Muscle of back (tissue), 11 donors: ENCODE measurements around the gene RACK1. TPM values are rescaled to one million over a fixed set of nuclear protein-coding genes. Genes with fewer than 3 reads are reported as not detected.

Experiments used
- DNase-seq, 3 donors: peaks; one replicate each; pipeline versions ENCODE4 v3.0.0 to v3.0.0-alpha.2; 2013
- polyA plus RNA-seq, 10 donors: library from polyadenylated mRNA; unstranded; fragments of 120-200 nt; gene quantifications; one replicate each; pipeline ENCODE4 v1.2.1, GENCODE V29; 2013; ENCODE audit not compliant: insufficient read length in 10 of 10

Gene RACK1
- polyA plus RNA-seq, 10 donors: 2,600 to 3,447 (median 3,231) TPM

DNA sequence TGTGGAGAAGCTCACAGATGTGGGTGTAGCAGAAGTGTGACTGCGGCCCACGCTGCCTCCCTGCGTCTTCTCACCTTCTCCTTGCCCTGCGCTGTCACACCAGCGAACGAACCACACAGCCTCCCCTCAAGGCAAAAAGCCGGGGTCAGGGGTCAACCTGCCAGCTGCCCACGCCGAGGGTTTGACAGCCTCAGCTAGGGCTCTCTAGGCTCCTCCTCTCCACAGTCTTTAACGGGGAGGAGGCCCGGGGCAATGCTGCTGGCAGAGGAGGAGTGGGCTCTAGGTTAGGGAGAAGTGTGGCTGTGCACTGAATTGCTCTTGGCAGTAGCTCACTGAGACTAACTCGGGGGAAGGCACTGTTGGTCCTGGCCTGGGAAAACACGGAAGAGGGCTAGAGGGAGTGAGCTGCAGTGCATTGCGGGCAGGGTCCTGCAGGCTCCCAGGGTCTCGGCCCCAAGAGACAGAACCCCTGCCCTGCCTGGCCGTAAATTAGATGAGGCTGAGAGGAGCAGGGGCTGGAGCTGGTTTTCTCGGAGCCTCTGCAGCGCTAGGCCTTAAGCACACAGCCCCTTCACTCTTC, 21.5 kb upstream of the RACK1 start:
- DNase-seq: no peak

GRCh38 chr5:181263633-181264032, 19.9 kb upstream of the RACK1 start:
- DNase-seq: no peak

- DNase-seq: peak; percentile 61 to 95 (median 80)
Observed at GRCh38 chr5:181261320-181262049, 17.8 kb upstream of the RACK1 start.

DNA sequence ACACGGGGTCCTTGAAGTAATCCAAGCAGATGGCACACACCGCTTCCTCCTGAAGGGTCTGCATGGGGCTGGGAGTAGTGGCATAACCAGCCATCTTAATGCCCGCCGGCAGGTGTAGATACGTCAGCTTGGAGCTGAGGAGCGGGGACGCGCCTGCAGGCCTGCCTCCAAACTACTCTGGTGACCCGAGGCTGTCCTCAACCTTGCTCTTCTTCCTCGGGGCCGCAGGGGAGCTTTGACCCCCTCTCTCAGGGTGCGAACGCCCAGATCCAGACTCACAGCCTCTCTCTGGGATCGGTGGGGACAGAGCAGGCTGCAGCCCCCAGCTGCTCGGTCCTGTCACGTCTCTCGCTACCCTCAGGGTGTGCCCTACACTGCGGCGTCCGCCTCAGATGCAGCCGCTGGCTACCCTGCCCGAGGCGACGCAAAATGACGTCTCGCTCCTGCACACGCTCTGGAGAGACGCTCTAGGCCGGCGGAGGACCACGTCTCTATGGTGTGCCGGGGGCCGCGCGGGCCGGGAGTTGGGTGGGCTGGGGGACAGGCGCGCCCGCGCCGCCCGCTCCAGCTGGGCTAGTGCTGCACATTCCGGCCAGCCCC, 17.1 kb upstream of the RACK1 start, which contains the start of gene TRIM52:
TRIM52 (minus strand) TSS at position 424 of the 600 bp plus-strand sequence; CDS start at position 94, 330 bp downstream.
- DNase-seq: peak; percentile 90 to 97 (median 95)

DNA sequence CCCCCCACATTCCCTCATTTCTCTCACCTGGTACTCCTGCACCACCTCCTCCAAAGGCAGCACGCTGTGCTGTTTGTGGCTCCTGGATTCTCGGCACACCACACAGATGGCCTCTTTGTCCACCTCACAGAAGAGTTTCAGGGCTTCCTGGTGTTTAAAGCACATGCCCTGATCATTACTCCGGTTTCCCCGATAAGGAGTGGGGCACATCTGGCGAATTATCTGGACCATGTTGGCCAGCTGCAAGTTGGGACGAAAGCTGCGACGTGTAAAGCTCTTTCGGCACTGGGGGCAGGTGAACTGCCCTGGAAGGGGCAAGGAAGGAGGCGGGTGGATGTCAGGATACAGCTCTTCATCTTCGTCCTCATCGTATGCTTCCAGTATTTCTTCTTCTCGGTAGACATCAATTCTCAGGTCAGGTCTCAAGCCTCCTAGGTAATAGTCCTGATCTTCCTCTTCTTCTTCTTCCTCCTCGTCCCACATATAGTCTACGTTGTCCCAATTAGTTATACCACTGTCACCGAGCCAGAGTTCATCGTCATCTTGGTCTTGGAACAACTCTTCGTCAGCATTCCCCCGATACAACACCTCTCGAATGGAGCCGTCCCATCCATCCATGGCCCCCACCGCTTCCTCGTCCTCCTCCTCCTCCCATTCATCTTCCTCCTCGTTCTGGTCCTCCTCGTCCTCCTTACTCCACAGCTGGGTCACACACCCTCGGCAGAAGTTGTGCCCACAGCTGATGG, 16.4 kb upstream of the RACK1 start:
- DNase-seq: no peak

- no peak for DNase-seq
Observed at GRCh38 chr5:181259283-181259682, 15.6 kb upstream of the RACK1 start.

- no peak for DNase-seq
Observed at GRCh38 chr5:181258576-181258975, 14.9 kb upstream of the RACK1 start.

GRCh38 chr5:181255836-181256578, 12.3 kb upstream of the RACK1 start:
- DNase-seq: no peak

GRCh38 chr5:181255276-181255675, 11.6 kb upstream of the RACK1 start:
- DNase-seq: no peak

DNA sequence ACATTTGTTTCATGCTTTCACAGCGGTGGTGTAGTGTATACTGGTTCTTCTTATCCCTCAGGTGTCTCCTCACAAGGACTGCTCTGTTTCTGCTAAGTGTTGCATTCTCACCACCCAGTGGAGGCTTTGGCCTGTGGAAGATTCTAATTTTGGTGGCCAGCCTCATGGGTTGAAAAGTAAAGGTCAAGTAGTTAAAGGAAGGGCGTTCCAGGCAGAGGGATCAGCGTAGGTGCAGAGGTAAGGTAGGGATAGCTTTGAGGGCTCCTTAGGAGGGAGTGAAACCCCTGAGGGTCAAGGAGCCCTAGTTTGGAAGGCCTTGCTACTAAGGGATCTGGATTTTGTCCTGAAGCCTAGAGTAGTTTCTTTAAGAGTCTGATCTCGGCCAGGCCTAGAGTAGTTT, 4.6 kb upstream of the RACK1 start:
- DNase-seq: no peak

- DNase-seq: peak; percentile 86 to 96 (median 93)
Observed at GRCh38 chr5:181246276-181247049, 2.8 kb upstream of the RACK1 start.

DNA sequence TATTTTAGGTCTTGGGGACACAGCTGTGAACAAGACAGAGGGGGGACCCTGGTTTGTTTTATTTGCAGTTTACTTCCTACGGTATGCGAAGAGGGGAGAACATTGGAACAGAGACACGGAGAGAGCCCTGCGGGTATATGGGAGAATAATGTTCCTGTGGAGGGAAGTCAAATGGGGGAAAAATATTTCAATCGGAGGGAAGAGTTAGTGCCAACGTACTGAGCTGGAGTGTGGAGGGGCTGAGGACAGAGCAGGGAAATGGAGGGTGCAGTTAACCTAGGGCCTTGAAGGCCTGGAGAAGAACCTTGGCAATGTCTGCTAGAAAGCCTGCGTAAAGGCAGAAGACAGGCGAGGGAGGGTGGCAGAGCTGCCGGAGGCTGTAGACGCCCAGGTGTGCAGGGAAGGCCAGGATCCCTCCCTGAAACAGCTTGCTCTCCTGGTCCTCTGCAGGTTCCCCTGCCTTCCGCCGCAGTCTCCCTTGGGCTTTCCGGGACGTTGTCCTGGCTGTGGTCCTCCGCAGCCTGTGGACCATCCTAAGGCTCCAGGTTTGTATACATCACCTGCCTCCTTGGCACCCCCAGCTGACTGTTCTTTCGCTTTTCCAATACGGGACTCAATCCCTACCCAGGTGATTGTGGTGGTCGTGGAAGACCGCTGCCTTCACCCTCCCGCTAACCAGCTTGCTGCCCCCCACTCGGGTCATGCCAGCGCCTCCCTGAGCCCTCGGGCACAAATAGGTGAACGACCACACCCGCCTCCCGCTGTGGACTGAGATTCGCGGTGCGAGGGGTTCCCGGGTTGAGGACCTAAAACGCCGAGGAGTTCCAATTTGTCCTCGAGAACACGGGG, 1.9 kb upstream of the RACK1 start:
- DNase-seq: no peak

GRCh38 chr5:181243018-181243563, 615 bp downstream of the RACK1 start:
- peak in 1 of 3 donors; percentile 27 for DNase-seq

- no peak for DNase-seq
Observed at GRCh38 chr5:181242031-181242451, 1.7 kb downstream of the RACK1 start.

DNA sequence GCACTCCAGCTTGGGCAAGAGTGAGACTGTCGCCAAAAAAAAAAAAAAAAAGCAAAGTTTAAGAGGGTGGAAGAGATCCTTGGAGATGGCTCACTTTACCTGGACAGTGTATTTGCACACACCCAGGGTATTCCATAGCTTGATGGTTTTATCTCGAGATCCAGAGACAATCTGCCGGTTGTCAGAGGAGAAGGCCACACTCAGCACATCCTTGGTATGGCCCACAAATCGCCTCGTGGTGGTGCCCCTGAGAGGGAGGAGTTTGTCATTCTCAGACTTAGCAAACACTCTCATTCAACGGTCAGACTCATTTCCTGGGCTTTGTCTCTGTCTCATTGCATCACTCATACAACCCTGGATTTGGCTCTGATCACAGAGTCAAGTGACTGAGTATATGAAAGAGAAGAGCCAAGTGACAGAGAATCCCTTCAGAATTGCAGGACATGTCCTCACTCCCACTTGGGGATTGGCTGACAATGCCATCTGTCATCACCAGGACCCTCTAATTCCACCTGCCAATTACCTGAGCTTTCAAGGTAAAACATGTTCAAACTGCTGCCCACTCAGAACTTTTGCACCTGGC, 2.2 kb downstream of the RACK1 start:
- no peak for DNase-seq

- no peak for DNase-seq
Observed at GRCh38 chr5:181239062-181239663, 4.5 kb downstream of the RACK1 start.

DNA sequence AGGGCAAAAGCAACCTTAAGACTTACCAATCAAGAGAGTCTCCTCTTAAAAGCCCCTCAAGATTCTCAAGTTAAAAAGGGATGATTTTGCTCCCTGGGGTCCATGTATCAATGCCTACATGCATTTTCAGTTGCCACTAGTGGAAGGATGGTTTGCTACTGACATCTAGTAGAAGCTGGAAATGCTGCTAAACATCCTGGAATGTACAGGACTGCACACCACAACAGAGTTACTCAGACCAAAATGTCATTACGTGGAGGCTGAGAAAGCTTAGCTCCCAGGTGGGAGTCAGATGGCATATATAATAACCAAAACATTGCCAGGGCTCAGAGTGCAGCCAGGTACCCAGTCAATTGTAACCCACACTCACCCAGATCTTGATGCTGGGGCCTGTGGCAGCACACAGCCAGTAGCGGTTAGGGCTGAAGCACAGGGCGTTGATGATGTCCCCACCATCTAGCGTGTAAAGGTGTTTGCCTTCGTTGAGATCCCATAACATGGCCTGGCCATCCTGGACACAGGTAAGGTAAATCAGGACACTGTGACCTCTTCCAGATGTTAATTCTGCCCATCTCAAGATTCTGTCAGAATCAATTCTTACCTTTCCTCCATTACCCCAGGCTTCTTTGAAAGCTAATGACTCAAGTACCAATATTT, 5.8 kb downstream of the RACK1 start:
- no peak for DNase-seq
